NCI-H128 (cell line): ENCODE measurements around the gene CD99L2.

ENCODE experiments used
- DNase-seq: peaks from one replicate; lab custom pipeline; 2025; ENCODE audit not compliant: unreplicated experiment; lab: John Stamatoyannopoulos, UW

Gene CD99L2

GRCh38 chrX:150765782-150766350, 132.6 kb downstream of the CD99L2 start:
- no peak for DNase-seq

- DNase-seq, result no peak
Measured at GRCh38 chrX:150765237-150765636, 133.2 kb downstream of the CD99L2 start.

GRCh38 chrX:150763810-150764209, 134.7 kb downstream of the CD99L2 start:
- DNase-seq, result no peak

GRCh38 chrX:150763303-150763797, 135.1 kb downstream of the CD99L2 start:
- DNase-seq, result no peak

- no peak for DNase-seq
Measured at GRCh38 chrX:150762258-150763165, 136.0 kb downstream of the CD99L2 start.

- DNase-seq, result no peak
Measured at GRCh38 chrX:150761819-150762216, 136.7 kb downstream of the CD99L2 start.

GRCh38 chrX:150761176-150761818, 137.2 kb downstream of the CD99L2 start:
- DNase-seq, result no peak

GRCh38 chrX:150759568-150760416, 138.7 kb downstream of the CD99L2 start:
- no peak for DNase-seq

- no peak for DNase-seq
Measured at GRCh38 chrX:150757371-150757770, 141.1 kb downstream of the CD99L2 start.

GRCh38 chrX:150753968-150754367, 144.5 kb downstream of the CD99L2 start:
- no peak for DNase-seq

- DNase-seq, result no peak
Measured at GRCh38 chrX:150753357-150753756, 145.1 kb downstream of the CD99L2 start.

- DNase-seq, result no peak
Measured at GRCh38 chrX:150752124-150752523, 146.3 kb downstream of the CD99L2 start.

- DNase-seq, result no peak
Measured at GRCh38 chrX:150736475-150736874, 162.0 kb downstream of the CD99L2 start.

- DNase-seq, result no peak
Measured at GRCh38 chrX:150731795-150732194, 166.7 kb downstream of the CD99L2 start.

- DNase-seq, result no peak
Measured at GRCh38 chrX:150730719-150731118, 167.7 kb downstream of the CD99L2 start.

- DNase-seq, result no peak
Measured at GRCh38 chrX:150729956-150730355, 168.5 kb downstream of the CD99L2 start.

- no peak for DNase-seq
Measured at GRCh38 chrX:150719621-150720020, 178.8 kb downstream of the CD99L2 start.
